ENCODE data around the gene PLA2R1.

PLA2R1 gene

DNA sequence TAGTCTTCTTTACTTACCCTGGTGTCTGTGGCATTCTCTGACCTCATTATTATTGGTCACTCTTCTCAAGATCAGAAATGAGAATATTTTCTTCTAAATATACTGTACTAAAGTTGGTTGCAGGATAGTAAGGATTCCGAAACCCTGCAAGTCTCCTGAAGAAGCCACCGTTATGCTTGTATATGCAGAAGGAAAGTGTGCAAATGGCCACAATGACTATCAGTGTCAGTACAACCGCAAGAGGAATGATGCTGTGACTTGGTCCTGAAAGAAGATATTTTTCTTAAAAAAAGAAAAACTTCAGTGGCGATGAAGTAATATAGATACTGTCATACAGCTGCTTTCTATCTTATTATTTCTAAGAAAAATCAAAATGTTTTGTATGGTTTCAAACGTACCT lies 120.7 kb downstream of the PLA2R1 start:
- no peak overlapping the region for H2AK5ac ChIP-seq (ENCODE audit: low read length, severe bottlenecking)
- H3K27ac ChIP-seq (ENCODE audit: low read length, poor library complexity, severe bottlenecking): no peak overlapping the region
- no peak overlapping the region for H3K23ac ChIP-seq (ENCODE audit: low read length in 2 of 2)
- no peak overlapping the region for H3K18ac ChIP-seq (ENCODE audit: low read depth in 1 of 2, low read length in 2 of 2)
- 70% methylated on average over 3 of the region's 5 CpGs for WGBS
- no peak overlapping the region for H3K14ac ChIP-seq (ENCODE audit: low read length in 2 of 2)
- DNase-seq: no peak
- no peak overlapping the region for H3K4me2 ChIP-seq (ENCODE audit: low read length, poor library complexity, severe bottlenecking)
- H3K36me3 ChIP-seq (ENCODE audit: control insufficient read depth in 1 of 2, insufficient read depth in 2 of 2, low read depth in 1 of 2, low read length in 2 of 2): peaks cover 3 to 28% of the 10 kb centered on the region in 2 experiments
- no peak overlapping the region for H2BK15ac ChIP-seq (ENCODE audit: low read depth, poor library complexity, severe bottlenecking)
- no peak overlapping the region for H2AFZ ChIP-seq (ENCODE audit: low read depth, low read length)
- H3K9ac ChIP-seq (ENCODE audit: low read length): no peak overlapping the region
- no peaks in the 10 kb centered on the region for H3K79me1 ChIP-seq (replicated peaks; ENCODE audit: low read length, poor library complexity, severe bottlenecking)
- no peak overlapping the region for H2BK5ac ChIP-seq (ENCODE audit: low read depth, low read length, poor library complexity, severe bottlenecking)
- H3K27me3 ChIP-seq (ENCODE audit: control insufficient read depth in 1 of 2, insufficient read depth in 1 of 2, low read length in 2 of 2): no peaks in the 10 kb centered on the region
- no peaks in the 10 kb centered on the region for H3K9me3 ChIP-seq (ENCODE audit: control insufficient read depth, low read length)
- no peak overlapping the region for H3K4ac ChIP-seq (ENCODE audit: low read depth in 1 of 2, low read length in 2 of 2)
- no peak overlapping the region for H3K4me3 ChIP-seq (ENCODE audit: insufficient read depth in 1 of 2, low read depth in 1 of 2, low read length in 2 of 2)
- no peak overlapping the region for H4K8ac ChIP-seq (ENCODE audit: low read length)
- H3K4me1 ChIP-seq (ENCODE audit: control insufficient read depth, insufficient read depth, low read depth, low read length): no peaks in the 10 kb centered on the region
- no peak overlapping the region for H2BK120ac ChIP-seq (ENCODE audit: low read depth, low read length)
- H4K91ac ChIP-seq (ENCODE audit: low read length): no peak overlapping the region
- H2BK12ac ChIP-seq (ENCODE audit: low read length in 2 of 2): no peak overlapping the region

DNA sequence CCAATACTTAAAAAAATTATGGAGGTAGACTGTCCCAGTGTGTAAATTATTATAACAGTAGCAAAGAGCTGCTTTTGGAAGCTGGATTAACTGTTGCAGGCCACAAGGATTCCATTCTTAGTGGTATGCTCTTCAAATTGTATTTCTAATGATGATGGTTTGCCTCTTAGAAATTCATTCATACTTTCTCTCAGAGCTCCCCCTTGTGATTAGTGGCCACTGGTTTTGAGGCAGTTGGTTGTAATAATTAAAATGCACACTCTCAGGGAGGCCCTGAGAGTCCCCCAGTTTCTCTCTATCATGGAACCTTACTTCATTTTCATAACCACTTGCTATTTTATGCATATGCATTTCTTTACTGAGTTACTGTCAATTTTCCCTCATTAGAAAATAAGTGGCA lies 122.5 kb downstream of the PLA2R1 start:
- Histone ChIP-seq H4K91ac (ENCODE audit: low read length) (no peak overlapping the region), H3K36me3 (ENCODE audit: control insufficient read depth in 1 of 2, insufficient read depth in 2 of 2, low read depth in 1 of 2, low read length in 2 of 2) (peaks cover 3 to 28% of the 10 kb centered on the region in 2 experiments), H3K9me3 (ENCODE audit: control insufficient read depth, low read length) (no peaks in the 10 kb centered on the region), H2AK5ac (ENCODE audit: low read length, severe bottlenecking) (no peak overlapping the region), H3K27me3 (ENCODE audit: control insufficient read depth in 1 of 2, insufficient read depth in 1 of 2, low read length in 2 of 2) (no peaks in the 10 kb centered on the region), H2BK5ac (ENCODE audit: low read depth, low read length, poor library complexity, severe bottlenecking) (no peak overlapping the region), H3K9ac (ENCODE audit: low read length) (no peak overlapping the region), H2BK120ac (ENCODE audit: low read depth, low read length) (no peak overlapping the region), H3K18ac (ENCODE audit: low read depth in 1 of 2, low read length in 2 of 2) (no peak overlapping the region), H3K14ac (ENCODE audit: low read length in 2 of 2) (no peak overlapping the region), H3K23ac (ENCODE audit: low read length in 2 of 2) (no peak overlapping the region), H3K27ac (ENCODE audit: low read length, poor library complexity, severe bottlenecking) (no peak overlapping the region), H3K4ac (ENCODE audit: low read depth in 1 of 2, low read length in 2 of 2) (no peak overlapping the region), H3K4me1 (ENCODE audit: control insufficient read depth, insufficient read depth, low read depth, low read length) (no peaks in the 10 kb centered on the region), H2AFZ (ENCODE audit: low read depth, low read length) (no peak overlapping the region), H2BK15ac (ENCODE audit: low read depth, poor library complexity, severe bottlenecking) (no peak overlapping the region), H2BK12ac (ENCODE audit: low read length in 2 of 2) (no peak overlapping the region), H3K79me1 (replicated peaks; ENCODE audit: low read length, poor library complexity, severe bottlenecking) (no peaks in the 10 kb centered on the region), H3K4me3 (ENCODE audit: insufficient read depth in 1 of 2, low read depth in 1 of 2, low read length in 2 of 2) (no peak overlapping the region), H4K8ac (ENCODE audit: low read length) (no peak overlapping the region), H3K4me2 (ENCODE audit: low read length, poor library complexity, severe bottlenecking) (no peak overlapping the region)
- no peak for DNase-seq

GRCh38 chr2:159938395-159938794 lies 124.0 kb downstream of the PLA2R1 start:
- H4K91ac ChIP-seq (ENCODE audit: low read length): no peak overlapping the region
- H3K36me3 ChIP-seq (ENCODE audit: control insufficient read depth in 1 of 2, insufficient read depth in 2 of 2, low read depth in 1 of 2, low read length in 2 of 2): peaks cover 3 to 25% of the 10 kb centered on the region in 2 experiments
- WGBS: 89% methylated on average over 3 of the region's 3 CpGs
- no peak overlapping the region for H3K27ac ChIP-seq (ENCODE audit: low read length, poor library complexity, severe bottlenecking)
- no peak overlapping the region for H2AFZ ChIP-seq (ENCODE audit: low read depth, low read length)
- H4K8ac ChIP-seq (ENCODE audit: low read length): no peak overlapping the region
- H3K9ac ChIP-seq (ENCODE audit: low read length): no peak overlapping the region
- H3K18ac ChIP-seq (ENCODE audit: low read depth in 1 of 2, low read length in 2 of 2): no peak overlapping the region
- no peaks in the 10 kb centered on the region for H3K79me1 ChIP-seq (replicated peaks; ENCODE audit: low read length, poor library complexity, severe bottlenecking)
- H3K4ac ChIP-seq (ENCODE audit: low read depth in 1 of 2, low read length in 2 of 2): no peak overlapping the region
- H3K4me3 ChIP-seq (ENCODE audit: insufficient read depth in 1 of 2, low read depth in 1 of 2, low read length in 2 of 2): no peak overlapping the region
- DNase-seq: no peak
- no peaks in the 10 kb centered on the region for H3K9me3 ChIP-seq (ENCODE audit: control insufficient read depth, low read length)
- no peak overlapping the region for H2AK5ac ChIP-seq (ENCODE audit: low read length, severe bottlenecking)
- no peak overlapping the region for H2BK12ac ChIP-seq (ENCODE audit: low read length in 2 of 2)
- H3K23ac ChIP-seq (ENCODE audit: low read length in 2 of 2): no peak overlapping the region
- no peak overlapping the region for H3K4me2 ChIP-seq (ENCODE audit: low read length, poor library complexity, severe bottlenecking)
- no peaks in the 10 kb centered on the region for H3K4me1 ChIP-seq (ENCODE audit: control insufficient read depth, insufficient read depth, low read depth, low read length)
- no peak overlapping the region for H2BK15ac ChIP-seq (ENCODE audit: low read depth, poor library complexity, severe bottlenecking)
- no peaks in the 10 kb centered on the region for H3K27me3 ChIP-seq (ENCODE audit: control insufficient read depth in 1 of 2, insufficient read depth in 1 of 2, low read length in 2 of 2)
- H2BK5ac ChIP-seq (ENCODE audit: low read depth, low read length, poor library complexity, severe bottlenecking): no peak overlapping the region
- no peak overlapping the region for H2BK120ac ChIP-seq (ENCODE audit: low read depth, low read length)
- H3K14ac ChIP-seq (ENCODE audit: low read length in 2 of 2): no peak overlapping the region

DNA sequence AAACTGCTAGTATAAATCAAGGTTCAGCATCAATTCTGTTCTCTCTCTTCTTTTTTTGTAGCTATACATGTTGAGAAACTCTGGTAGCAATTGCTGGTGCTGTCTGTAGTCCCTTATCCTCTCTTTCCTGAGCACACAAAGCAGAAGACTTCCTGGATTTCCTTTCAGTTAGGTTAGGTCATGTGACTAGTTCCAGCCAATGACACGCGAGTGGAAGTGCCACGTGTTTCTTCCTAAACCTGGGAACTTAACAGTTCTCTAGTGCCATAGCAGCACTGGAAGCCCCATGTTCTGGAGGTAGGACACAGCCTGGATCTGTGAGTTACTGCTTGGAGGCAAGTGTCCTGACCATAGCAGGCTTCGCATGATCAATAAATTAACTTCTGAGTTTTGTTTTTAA lies 125.9 kb downstream of the PLA2R1 start:
- Histone ChIP-seq H2BK5ac (ENCODE audit: low read depth, low read length, poor library complexity, severe bottlenecking) (no peak overlapping the region), H3K9ac (ENCODE audit: low read length) (no peak overlapping the region), H3K27me3 (ENCODE audit: control insufficient read depth in 1 of 2, insufficient read depth in 1 of 2, low read length in 2 of 2) (no peaks in the 10 kb centered on the region), H2AK5ac (ENCODE audit: low read length, severe bottlenecking) (no peak overlapping the region), H3K4me3 (ENCODE audit: insufficient read depth in 1 of 2, low read depth in 1 of 2, low read length in 2 of 2) (no peak overlapping the region), H3K36me3 (ENCODE audit: control insufficient read depth in 1 of 2, insufficient read depth in 2 of 2, low read depth in 1 of 2, low read length in 2 of 2) (peaks cover 3 to 20% of the 10 kb centered on the region in 2 experiments), H2BK12ac (ENCODE audit: low read length in 2 of 2) (no peak overlapping the region), H3K18ac (ENCODE audit: low read depth in 1 of 2, low read length in 2 of 2) (no peak overlapping the region), H3K79me1 (replicated peaks; ENCODE audit: low read length, poor library complexity, severe bottlenecking) (no peaks in the 10 kb centered on the region), H3K27ac (ENCODE audit: low read length, poor library complexity, severe bottlenecking) (no peak overlapping the region), H3K23ac (ENCODE audit: low read length in 2 of 2) (no peak overlapping the region), H2BK15ac (ENCODE audit: low read depth, poor library complexity, severe bottlenecking) (no peak overlapping the region), H3K14ac (ENCODE audit: low read length in 2 of 2) (no peak overlapping the region), H3K4me2 (ENCODE audit: low read length, poor library complexity, severe bottlenecking) (no peak overlapping the region), H2AFZ (ENCODE audit: low read depth, low read length) (no peak overlapping the region), H3K9me3 (ENCODE audit: control insufficient read depth, low read length) (no peaks in the 10 kb centered on the region), H4K91ac (ENCODE audit: low read length) (no peak overlapping the region), H4K8ac (ENCODE audit: low read length) (no peak overlapping the region), H2BK120ac (ENCODE audit: low read depth, low read length) (no peak overlapping the region), H3K4me1 (ENCODE audit: control insufficient read depth, insufficient read depth, low read depth, low read length) (no peaks in the 10 kb centered on the region), H3K4ac (ENCODE audit: low read depth in 1 of 2, low read length in 2 of 2) (no peak overlapping the region)
- no peak for DNase-seq
- 74% methylated on average over 3 of the region's 4 CpGs for WGBS
